ENCODE measurements around the gene UTP4.

- no peak for TF ChIP-seq POLR2A (IDR thresholded peaks at IDR 0.05; ENCODE audit: low read depth, low read length)
- TF ChIP-seq, protein P1, sequence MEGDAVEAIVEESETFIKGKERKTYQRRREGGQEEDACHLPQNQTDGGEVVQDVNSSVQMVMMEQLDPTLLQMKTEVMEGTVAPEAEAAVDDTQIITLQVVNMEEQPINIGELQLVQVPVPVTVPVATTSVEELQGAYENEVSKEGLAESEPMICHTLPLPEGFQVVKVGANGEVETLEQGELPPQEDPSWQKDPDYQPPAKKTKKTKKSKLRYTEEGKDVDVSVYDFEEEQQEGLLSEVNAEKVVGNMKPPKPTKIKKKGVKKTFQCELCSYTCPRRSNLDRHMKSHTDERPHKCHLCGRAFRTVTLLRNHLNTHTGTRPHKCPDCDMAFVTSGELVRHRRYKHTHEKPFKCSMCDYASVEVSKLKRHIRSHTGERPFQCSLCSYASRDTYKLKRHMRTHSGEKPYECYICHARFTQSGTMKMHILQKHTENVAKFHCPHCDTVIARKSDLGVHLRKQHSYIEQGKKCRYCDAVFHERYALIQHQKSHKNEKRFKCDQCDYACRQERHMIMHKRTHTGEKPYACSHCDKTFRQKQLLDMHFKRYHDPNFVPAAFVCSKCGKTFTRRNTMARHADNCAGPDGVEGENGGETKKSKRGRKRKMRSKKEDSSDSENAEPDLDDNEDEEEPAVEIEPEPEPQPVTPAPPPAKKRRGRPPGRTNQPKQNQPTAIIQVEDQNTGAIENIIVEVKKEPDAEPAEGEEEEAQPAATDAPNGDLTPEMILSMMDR (IDR thresholded peaks at IDR 0.05; ENCODE audit: extremely low read depth in 1 of 2, insufficient read depth in 1 of 2, low read depth in 1 of 2, low read length in 2 of 2): no peak
Observed at GRCh38 chr16:69111876-69112230, 20.6 kb upstream of the UTP4 start.

Measured in endothelial cell of umbilical vein (primary cell).